GM19099 (cell line): ENCODE data around the gene TEPSIN.

Source experiments
- POLR2A ChIP-seq: IDR thresholded peaks from 3 replicates; pipeline ENCODE4 v1.6.1; 2011; ENCODE audit warnings: low read depth; ENCODE audit not compliant: insufficient read length; ENCODE audit errors: extremely low read depth

Gene TEPSIN

DNA sequence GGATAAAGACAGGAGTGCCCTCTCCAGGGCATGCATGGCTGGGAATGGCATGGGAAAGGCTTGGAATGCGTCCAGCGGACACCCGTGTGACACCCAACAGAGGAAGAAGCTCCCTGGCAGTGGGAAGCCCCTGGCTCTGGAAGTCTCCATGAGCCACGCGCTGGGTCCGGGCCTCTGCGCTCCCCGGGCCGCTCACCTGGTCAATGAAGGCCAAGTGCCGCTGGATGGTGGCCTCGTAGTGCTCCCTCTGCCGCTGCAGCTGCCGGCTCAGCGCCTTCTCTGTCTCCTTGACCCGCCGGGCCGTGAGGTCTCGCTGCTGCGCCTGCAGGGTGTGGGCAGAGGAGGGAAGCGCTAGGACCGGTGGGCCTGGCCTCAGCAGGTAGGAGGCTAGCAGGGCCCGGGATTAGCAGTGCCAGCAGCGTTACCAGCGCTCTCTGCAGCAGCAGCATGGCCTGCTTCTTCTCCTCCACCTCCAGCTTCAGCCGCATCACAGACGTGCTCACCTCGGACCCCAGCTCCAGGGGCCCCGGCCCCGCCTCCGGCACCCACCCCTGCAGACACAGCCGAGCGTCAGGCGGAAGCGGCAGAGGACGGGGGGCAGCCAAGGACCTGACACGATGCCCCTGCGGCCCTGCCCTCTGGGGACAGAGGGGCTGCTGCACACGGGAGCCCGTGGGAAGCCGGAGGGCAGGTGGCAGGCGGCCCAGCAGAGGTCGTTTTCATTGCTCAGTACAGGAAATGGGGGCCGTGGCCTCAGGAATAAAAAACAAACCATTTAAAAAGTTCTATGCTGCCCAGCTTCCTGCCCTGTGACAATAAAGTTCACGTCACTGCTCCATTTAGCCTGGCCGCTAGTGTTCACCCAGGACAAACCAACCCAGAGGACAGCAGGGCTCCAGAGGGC is 42.1 kb downstream of the TEPSIN start:
- no peak for TF ChIP-seq POLR2A

DNA sequence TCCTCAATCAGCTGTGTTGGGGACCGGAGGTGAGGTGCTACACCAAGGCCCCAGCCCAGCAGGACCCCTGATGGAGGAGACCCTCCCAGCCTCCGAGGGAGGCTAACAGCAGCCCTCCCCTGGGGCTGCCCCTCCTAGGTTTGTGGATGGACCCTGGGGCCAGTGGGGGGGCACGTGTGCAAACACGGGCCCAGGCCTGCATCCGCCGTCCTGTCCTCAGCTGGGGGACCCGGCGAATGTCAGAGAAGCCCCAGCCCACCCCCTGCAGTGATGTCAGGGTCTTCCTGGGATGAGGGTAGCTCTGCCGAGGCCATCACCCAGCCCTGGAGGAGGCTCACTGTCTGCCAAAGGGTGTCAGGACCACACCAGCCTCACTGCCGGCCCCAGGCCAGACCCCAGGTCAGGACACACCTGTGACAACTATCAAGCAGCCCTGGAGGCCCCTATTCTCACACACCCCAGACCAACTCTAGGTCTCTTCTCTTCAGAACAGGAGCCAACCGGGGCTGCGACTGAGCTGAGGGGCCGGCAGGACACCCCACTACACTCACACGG is 42.8 kb downstream of the TEPSIN start:
- no peak for TF ChIP-seq POLR2A

DNA sequence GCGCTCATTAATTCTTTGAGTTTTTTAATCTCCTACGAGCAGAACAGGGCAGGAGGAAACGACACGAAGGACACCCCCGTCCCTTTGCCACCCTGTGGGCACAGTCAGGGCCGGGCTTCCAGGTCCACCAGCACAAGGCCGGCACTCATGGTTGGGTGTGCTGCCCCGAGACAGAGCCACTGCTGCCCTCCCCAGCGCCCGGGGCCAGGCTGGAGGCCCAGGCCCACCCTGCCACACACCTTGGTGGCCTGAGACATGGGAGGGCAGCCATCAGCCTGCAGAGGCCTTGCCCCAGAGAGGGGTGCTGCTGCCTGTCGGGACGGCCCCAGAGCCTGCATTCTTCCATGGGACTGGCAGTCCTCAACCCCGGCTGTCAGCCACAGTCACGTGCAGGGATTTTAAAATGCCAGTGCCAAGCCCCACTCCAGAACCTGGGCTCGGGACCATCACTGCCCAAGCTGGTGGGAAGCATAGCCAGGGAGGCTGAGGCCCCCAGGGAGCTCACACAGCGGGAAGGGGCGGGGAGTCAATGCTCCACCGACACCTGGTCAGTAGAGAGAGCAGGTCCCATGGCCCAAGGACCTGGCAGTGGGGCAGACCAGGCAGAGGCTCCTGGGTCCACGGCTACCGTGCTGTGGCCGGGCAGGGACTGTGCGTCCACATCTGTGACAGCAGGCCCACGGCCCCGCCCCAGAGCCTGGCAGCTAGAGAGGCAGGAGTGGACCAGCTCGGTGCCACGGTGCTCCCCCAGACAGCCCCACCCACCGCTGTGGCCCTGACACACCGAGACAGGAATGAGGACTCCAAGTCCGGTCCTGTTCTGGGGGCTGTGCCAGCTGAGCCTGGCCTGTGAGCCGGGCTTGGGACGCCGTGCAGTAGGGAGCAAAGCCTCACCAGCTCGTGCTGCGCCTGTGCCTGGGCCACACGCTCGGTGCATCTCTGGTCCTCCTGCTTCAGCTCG is 43.6 kb downstream of the TEPSIN start:
- TF ChIP-seq POLR2A, result no peak

DNA sequence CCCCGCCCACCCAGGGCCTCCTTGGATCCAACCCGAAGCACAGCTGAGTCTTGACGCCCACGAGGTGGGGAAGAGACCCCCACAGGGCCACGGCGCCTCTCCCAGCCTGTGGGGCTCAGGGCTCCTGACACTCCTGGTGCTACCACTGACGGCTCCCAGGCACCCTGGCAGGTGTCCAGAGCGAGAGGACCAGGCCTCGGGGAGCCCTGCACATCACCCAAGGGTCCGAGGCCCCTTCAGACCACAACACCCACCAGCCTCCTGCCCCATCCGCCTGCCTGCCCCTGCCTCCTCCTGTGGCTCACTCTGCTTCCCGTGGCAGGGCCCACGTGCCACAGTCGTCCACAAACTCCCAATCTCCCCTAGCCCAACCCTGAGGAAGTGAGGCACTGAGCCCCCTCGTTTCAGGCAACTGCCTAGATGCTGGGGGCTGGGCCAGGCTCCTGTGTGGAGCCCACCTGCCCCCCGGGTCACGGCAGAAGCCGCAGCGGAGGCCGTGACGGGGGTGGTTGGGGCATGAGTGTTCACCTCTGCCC is 44.6 kb downstream of the TEPSIN start:
- TF ChIP-seq POLR2A, result no peak

DNA sequence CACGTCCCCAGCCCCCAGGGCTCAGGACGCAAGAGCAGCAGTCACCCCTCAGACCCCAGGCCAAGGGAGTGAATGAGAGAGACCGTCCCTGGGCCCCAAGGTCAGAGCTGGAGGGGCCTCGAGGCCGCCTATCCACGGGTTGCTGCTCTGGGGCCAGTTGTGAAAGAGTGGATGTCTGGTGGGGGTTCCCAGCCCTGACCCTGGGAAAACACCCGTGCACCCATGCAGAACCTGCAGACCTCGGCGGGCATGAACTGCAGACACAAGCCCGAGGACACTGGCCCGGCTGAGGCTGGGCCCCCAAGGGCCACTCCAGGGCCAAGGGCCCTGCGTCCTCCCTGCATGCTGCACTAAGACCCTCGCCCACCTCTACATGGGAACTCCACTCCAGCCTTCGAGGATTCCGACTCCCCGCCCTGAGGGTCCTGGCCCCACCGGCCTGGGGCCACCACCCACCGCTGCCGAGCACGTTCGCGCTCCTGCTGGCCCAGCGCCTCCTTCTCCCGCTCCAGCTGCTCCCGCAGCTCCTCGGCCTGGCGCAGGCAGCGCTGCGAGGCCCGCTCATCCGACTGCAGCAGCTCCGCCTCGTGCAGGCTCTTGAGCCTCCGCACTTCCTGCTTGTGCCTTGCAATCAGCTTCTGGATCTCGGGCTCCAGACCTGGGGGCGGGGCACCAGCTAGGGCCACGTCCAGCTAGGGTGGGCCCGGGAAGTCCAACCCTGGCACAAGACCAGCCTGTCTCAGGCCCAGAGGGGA is 45.2 kb downstream of the TEPSIN start:
- TF ChIP-seq POLR2A, result no peak

DNA sequence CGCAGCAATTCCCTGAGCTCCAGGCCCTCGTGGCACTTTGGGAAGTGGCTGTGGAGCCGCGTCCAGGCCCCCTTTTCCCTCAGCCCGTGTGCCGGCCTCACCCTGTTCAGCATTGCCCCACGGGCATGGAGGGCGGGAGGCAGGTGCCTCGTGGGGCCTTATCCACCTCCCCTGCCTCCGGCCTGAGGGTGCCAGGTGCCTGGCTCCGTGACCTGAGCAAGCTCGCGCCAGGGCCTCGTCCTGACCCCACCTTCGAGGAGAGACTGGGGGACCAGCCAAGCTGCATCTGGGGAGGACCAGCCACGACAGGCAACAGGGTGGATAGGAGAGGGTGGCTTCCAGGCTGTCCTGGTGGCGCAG is 45.8 kb downstream of the TEPSIN start:
- no peak for TF ChIP-seq POLR2A

DNA sequence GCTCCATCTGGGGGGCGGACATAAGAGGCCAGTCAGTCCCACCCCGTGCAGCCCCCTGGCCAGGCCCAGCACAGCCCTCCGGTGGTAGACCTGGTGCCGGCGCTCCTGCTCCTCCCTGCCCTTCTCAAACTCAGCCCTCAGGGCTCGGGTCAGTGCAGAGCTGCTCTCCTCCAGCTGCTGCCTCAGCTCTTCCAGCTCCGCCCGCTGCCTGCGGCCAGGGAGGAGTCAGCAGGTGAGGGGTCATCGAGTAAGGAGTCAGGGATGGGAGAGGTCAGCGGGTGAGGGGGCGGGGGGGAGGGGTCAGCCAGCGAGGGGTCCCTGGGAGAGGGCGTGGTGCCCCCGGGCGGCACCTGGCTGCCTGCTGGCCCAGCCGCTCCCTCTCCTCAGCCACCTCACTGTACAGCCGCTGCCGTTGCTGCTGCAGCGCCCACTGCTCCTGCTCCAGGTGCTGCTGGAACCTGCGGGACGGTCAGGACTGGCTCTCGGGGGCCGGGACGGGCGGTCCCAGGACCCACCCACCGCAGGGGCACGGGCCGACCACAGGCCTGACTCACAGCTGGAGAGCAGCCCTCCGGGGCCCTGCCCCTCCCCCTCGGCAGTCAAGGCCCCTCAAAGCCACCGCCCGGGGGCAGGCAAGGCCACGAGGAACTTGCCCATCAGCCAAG is 46.3 kb downstream of the TEPSIN start:
- no peak for TF ChIP-seq POLR2A

DNA sequence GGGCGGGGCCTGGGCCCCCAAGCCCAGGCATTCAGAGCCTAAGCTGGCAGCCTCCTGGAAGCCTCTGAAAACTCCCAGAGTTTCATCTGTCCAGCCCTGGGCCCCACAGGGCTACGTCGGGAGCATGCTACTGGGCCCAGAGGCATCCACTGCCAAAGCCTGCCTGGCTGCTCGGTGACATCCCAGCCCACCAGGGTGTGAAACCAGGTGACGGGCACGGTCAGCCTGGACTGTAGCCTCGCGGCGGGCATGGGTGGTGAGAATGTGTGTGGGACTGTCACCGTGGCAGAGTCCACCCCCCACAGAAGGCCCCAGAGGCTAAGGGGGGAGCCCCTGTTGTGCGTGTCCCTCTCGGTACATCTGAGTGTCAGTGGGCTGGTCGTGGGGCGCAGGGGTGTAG is 47.2 kb downstream of the TEPSIN start:
- TF ChIP-seq POLR2A, result no peak

DNA sequence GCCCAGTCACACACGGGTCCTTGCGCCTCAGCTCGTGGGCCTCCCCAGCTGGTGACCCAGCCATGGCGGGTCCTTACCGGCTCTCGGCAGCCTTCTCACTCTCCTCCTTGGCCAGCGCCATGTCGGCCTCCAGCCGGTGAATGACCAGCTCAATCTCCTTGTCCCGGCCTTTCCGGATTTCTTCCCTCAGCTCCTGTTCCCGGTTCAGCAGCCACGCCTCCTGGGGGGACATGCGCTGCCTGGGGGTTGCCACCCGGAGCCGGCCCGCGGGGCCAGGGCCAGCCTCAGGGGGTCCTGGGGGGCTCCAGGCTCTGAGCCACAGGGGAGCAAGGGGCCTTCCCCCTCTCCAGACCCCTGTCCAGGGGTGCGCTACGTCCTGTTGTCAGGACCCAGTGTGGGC is 47.7 kb downstream of the TEPSIN start:
- no peak for TF ChIP-seq POLR2A

DNA sequence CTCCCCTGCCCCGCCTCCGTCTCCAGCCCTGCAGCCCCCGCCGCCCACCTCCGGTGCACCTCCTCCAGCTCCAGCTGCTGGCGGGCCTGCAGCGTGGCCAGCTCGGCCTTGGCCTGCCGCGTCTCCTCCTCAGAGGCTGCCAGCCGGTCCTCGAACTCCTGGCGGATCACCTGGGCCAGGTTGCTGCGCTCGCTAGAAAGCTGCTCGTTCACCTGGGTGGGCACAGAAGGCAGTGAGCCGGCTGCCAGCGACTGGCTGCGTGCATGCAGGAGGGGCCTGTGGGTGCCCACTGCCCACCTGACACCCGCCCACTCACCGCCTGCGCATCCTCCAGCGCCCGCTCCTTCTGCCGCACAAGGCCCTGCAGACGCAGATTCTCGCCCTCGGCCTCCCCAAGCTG is 48.3 kb downstream of the TEPSIN start:
- TF ChIP-seq POLR2A, result no peak

DNA sequence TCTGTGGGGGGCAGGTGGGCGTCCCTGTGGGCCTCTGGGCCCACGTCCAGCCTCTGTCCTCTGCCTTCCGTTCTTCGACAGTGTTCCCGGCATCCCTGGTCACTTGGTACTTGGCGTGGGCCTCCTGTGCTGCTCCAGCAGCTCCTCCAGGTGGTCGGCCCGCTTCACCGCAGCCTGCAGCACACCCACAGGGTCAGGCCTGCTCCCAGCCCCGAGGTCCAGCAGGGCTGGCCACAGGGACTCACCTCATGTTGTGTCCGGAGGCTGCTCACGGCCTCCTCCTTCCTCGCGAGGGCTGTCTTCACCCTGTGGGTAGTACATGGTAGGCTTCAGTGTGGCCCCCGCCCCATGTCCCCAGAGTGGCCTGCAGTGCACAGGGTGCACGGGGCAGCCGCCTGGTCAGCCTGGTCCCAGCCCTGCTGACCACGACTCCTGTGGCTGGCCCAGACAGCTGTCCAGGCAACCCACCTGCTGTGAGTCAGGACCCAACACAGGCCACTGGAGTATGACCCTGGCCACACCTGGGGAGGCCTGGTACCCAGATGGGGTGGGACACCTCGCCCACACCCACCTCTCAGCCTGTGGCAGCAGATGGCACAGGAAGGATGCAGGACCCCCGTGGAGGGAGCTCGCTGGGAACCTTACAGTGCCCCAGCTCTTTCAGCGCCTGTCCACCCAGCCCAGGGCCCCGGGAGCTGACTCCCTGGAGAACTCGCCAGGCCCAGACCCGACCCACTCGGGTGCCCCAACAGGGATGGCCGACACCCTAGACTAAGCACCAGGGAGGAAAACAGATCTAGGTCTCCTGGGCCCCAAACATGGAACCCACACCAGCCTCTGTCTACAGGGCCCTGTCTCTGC is 49.0 kb downstream of the TEPSIN start:
- TF ChIP-seq POLR2A, result no peak

DNA sequence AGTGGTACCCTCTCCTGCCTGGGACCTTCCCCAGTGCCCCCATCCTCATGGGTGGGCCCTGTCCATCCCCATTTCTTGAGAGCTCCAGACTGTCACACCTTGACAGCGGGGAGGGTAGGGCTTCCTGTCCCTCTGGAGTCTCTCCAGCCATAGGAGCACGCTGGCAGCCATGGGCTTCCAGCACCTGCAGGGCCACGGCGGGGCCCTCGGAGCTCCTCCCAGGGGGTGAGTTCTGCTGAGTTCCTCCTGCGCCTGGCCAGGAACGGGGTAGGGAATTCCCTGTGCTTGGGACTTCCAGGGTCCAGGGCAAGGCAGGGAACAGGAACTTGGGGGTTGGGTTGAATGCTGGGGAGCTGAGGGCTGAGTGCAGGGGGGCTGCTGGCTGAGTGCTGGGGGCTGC is 49.8 kb downstream of the TEPSIN start:
- no peak for TF ChIP-seq POLR2A

DNA sequence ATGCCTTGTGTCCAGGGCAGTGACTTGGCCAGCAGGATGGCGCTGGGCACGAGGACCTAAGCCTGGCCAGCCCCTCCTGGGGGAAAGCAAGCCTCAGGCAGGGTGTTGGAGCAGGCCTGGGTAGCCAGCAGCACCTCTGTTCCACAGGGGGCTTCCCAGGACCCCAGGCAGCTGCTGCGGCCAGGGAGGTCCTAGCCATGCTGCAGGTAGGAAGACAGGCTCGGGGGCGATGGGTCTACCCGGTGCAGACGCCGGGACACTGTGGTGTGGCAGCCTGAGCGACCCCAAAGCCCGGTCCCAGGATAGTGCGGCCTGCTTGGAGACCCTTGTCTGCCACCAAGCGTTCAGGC is 50.4 kb downstream of the TEPSIN start:
- no peak for TF ChIP-seq POLR2A
